Spleen (tissue), 11 donors: ENCODE results near the gene ISG20L2. TPM values are rescaled to one million over a fixed set of nuclear protein-coding genes. Genes with fewer than 3 reads are reported as not detected.

Source experiments
- DNase-seq: peaks from one replicate; pipeline ENCODE4 v3.0.0-alpha.2; 2020
- H3K27ac ChIP-seq, 8 donors: fragments of 200-600 bp; sonication (generic) in 7 of 8; 1 replicate in 4 of 8; 2 replicates in 4 of 8; pipeline versions ENCODE4 v1.5.0 to v1.8.0; 2016 to 2021; ENCODE audit warnings: inconsistent platforms in 4 of 8, mild to moderate bottlenecking in 4 of 8, moderate library complexity in 1 of 8
- H3K27me3 ChIP-seq, 7 donors: fragments of 200-600 bp; sonication (generic) in 6 of 7; replicated peaks in 1 of 7; 1 replicate in 4 of 7; 2 replicates in 3 of 7; pipeline versions ENCODE4 v1.5.0 to v1.8.0; 2016 to 2021; ENCODE audit warnings: inconsistent platforms in 3 of 7, mild to moderate bottlenecking in 1 of 7
- H3K36me3 ChIP-seq, 6 donors: fragments of 200-600 bp; sonication (generic) in 5 of 6; 1 replicate in 4 of 6; 2 replicates in 2 of 6; pipeline versions ENCODE4 v1.5.0 to v1.8.0; 2016 to 2021; ENCODE audit warnings: inconsistent platforms in 2 of 6
- H3K4me1 ChIP-seq, 6 donors: fragments of 200-600 bp; sonication (generic) in 5 of 6; 1 replicate in 3 of 6; 2 replicates in 3 of 6; pipeline versions ENCODE4 v1.5.0 to v1.8.0; 2016 to 2021; ENCODE audit warnings: inconsistent platforms in 3 of 6
- H3K4me3 ChIP-seq, 8 donors: fragments of 200-600 bp; sonication (generic) in 7 of 8; 1 replicate in 4 of 8; 2 replicates in 4 of 8; pipeline versions ENCODE4 v1.5.0 to v1.8.0; 2016 to 2021; ENCODE audit warnings: inconsistent platforms in 4 of 8, mild to moderate bottlenecking in 4 of 8, moderate library complexity in 2 of 8
- H3K9me3 ChIP-seq, 8 donors: fragments of 200-600 bp; sonication (generic) in 7 of 8; 1 replicate in 4 of 8; 2 replicates in 4 of 8; pipeline versions ENCODE4 v1.5.0 to v1.8.0; 2016 to 2021; ENCODE audit warnings: inconsistent platforms in 4 of 8
- POLR2A ChIP-seq, 3 donors: fragments of 450-650 bp; IDR thresholded peaks; one replicate each; pipeline ENCODE4 v1.5.1; 2017; ENCODE audit warnings: antibody characterized with exemption in 3 of 3, mild to moderate bottlenecking in 1 of 3
- POLR2AphosphoS5 ChIP-seq, 3 donors: sonication (generic); formaldehyde crosslinking; IDR thresholded peaks; one replicate each; pipeline ENCODE4 v1.5.1; 2017; ENCODE audit warnings: antibody characterized with exemption in 3 of 3
- WGBS, 5 donors: extraction: QIAGEN DNeasy Blood & Tissue Kit in 3 of 5; methylation state at CpG; one replicate each; pipeline versions ENCODE4 v1.1.5 to v1.1.7; 2013 to 2018; 5-methylcytosine and 5-hydroxymethylcytosine counted together
- intact Hi-C: fragments of 100-400 bp; cut with DNase I; formaldehyde crosslinking; loops from one replicate; pipeline ENCODE4 v1.15.0; 2023; ENCODE audit warnings: low total_unique reads
- polyA plus RNA-seq, 3 donors: library from polyadenylated mRNA; stranded (reverse); fragments of 200-250 nt; gene quantifications; one replicate each; pipeline ENCODE4 v1.2.1, GENCODE V29; 2013
- total RNA-seq, 7 donors: library from RNA; depleted of rRNA in 3 of 7; stranded (reverse); fragments of >200 nt in 3 of 7; fragmentation: NEBNext Ultra II Directional in 4 of 7; extraction: Animal tissue kit (Norgen Biotek cat#: 25700) in 4 of 7; gene quantifications; one replicate each; pipeline versions ENCODE4 v1.1.0 to v1.2.1, GENCODE V29; 2016 to 2021
- TF ChIP-seq, protein P1 (sequence below), 11 experiments: fragments of 200-600 bp in 7 of 11; fragments of 450-650 bp in 4 of 11; sonication (generic) in 4 of 11; IDR thresholded peaks in 8 of 11; conservative IDR thresholded peaks in 3 of 11; 1 replicate in 7 of 11; 2 replicates in 4 of 11; pipeline versions ENCODE4 v1.4.0 to v1.8.0; 2016 to 2021; ENCODE audit warnings: antibody characterized with exemption in 11 of 11, inconsistent platforms in 4 of 11, mild to moderate bottlenecking in 1 of 11
- donor health status: healthy with polysubstance abuse.
- donor health status: DM: no; HTN: no; CAD: no; lungs with moderate emphysema.
- donor health status: DM: no; HTN: no; CAD: no.
- donor health status: Bipolar disorder and iron deficiency.
- donor health status: healthy.
- donor health status: DM: no; HTN: no; CAD: no.
- donor health status: DM: yes; HTN: yes; CAD: no.

The ISG20L2 gene
- total and polyA plus RNA-seq, 10 donors: 6.6 to 46.7 (median 27.8) TPM

DNA sequence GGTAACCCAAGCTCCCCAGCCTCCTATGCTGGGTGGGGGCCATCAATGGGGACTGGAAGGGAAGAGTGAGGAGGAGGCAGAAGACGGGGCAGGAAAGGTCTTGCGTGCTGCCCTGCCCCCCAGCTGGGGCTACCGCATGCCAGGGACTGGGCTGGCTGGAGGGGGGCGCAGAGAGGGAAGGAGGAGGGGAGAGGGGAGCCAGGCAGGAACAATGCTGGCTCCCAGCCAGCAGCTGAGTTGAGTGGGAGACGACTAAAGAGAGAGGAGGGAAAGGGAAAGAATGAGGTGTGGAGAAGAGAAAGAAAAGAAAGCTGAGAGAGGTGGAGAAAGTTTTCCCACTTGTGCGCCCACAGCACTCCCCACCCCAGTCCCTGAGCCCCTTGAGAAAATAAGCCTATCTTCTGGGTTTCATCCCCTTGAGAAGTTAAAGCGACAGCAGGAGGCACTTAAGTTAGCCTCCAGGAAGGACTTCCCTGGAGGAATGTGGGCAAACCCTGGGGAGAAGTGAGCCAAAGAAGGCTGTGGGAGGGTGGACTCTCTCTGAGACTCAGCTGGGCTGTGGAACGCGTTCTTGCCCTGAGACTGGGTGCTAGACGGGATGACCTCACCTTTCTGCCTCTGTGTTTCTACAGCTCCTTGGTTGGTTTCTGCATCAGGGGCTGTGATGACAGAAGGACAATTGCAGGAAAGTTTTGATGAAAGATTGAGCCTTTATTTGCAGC, 38.5 kb downstream of the ISG20L2 start:
- H3K27me3 ChIP-seq: peaks cover 0 to 100% (median 42%) of the 10 kb centered on the region in 7 donors
- intact Hi-C loops: loop anchor here (2.0 kb wide), 1 partner anchor 37 kb away; no protein-coding TSS in a partner anchor
- H3K4me1 ChIP-seq: peaks cover 5 to 51% (median 33%) of the 10 kb centered on the region in 6 donors
- DNase-seq: no peak
- TF ChIP-seq, protein P1, sequence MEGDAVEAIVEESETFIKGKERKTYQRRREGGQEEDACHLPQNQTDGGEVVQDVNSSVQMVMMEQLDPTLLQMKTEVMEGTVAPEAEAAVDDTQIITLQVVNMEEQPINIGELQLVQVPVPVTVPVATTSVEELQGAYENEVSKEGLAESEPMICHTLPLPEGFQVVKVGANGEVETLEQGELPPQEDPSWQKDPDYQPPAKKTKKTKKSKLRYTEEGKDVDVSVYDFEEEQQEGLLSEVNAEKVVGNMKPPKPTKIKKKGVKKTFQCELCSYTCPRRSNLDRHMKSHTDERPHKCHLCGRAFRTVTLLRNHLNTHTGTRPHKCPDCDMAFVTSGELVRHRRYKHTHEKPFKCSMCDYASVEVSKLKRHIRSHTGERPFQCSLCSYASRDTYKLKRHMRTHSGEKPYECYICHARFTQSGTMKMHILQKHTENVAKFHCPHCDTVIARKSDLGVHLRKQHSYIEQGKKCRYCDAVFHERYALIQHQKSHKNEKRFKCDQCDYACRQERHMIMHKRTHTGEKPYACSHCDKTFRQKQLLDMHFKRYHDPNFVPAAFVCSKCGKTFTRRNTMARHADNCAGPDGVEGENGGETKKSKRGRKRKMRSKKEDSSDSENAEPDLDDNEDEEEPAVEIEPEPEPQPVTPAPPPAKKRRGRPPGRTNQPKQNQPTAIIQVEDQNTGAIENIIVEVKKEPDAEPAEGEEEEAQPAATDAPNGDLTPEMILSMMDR (IDR thresholded peaks at IDR 0.05 in 8 of 11, conservative IDR thresholded peaks at IDR 0.05 in 3 of 11): no peak
- TF ChIP-seq POLR2AphosphoS5 (IDR thresholded peaks at IDR 0.05) (no peak), POLR2A (IDR thresholded peaks at IDR 0.05) (no peak)
- no peak overlapping the region for H3K27ac ChIP-seq
- no peaks in the 10 kb centered on the region for H3K36me3 ChIP-seq
- no peak overlapping the region for H3K4me3 ChIP-seq
- no peaks in the 10 kb centered on the region for H3K9me3 ChIP-seq
- 24 to 29% (median 28%) methylated on average over 10 of the region's 10 CpGs for WGBS, 5 donors

DNA sequence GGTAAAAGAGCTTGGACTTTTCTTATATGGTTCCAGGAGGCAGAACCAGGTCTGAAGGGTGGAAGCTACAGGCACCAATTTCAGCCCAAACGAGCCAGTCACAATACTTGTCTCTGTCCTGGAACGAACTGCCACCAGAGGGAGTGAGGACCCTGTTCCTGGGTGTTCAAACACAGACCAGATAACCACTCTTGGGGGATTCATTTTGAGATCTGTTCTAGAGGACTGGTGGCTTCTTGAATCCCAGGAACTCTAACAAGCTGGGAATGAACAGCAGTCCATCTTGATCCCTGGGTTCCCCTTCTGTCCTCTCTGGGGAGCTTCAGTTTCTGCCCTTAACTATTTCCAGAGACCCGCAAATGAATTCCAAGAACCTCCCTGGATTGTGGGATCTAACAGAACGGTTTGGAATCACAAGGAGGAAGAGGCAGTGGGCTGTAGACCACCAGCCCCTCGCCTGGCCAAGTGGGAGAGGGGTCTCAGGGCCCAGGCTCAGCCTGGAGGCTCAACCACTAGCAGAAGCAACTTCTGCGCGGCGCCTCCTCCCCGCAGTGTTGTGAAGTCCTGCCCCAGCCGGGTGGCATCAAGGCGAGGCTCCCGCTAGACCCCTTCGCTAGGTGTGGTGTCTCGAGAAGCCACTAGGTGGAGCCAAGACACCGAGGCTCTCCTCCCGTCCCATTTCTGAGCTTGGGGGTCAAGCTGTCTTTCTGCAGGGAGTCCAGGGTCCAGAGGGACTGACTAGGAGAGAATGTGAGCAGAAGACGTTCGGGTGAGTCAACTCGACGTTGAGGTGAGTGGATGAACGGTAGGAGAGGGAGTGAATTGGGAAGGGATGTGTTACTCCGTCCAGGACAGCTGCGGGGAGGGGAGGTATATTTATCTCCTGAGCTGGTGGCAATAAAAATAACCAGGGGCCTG, 39.3 kb downstream of the ISG20L2 start:
- DNase-seq: peak; percentile 91
- H3K36me3 ChIP-seq: no peaks in the 10 kb centered on the region
- H3K4me3 ChIP-seq: peak overlapping the region in 1 of 8 donors; percentile 8
- H3K4me1 ChIP-seq: peaks cover 5 to 51% (median 33%) of the 10 kb centered on the region in 6 donors
- peaks cover 0 to 99% (median 47%) of the 10 kb centered on the region in 7 donors for H3K27me3 ChIP-seq
- H3K27ac ChIP-seq: no peak overlapping the region
- TF ChIP-seq, protein P1 (IDR thresholded peaks at IDR 0.05 in 8 of 11, conservative IDR thresholded peaks at IDR 0.05 in 3 of 11): peak; percentile 88 to 97 (median 91)
- TF ChIP-seq POLR2AphosphoS5 (IDR thresholded peaks at IDR 0.05) (peak; percentile 9 to 44 (median 33)), POLR2A (IDR thresholded peaks at IDR 0.05) (no peak)
- intact Hi-C loops: loop anchor here (2.0 kb wide), 1 partner anchor 38 kb away; no protein-coding TSS in a partner anchor
- no peaks in the 10 kb centered on the region for H3K9me3 ChIP-seq
- WGBS, 5 donors: 2 to 4% (median 2%) methylated on average over 17 to 23 of the region's 23 CpGs

DNA sequence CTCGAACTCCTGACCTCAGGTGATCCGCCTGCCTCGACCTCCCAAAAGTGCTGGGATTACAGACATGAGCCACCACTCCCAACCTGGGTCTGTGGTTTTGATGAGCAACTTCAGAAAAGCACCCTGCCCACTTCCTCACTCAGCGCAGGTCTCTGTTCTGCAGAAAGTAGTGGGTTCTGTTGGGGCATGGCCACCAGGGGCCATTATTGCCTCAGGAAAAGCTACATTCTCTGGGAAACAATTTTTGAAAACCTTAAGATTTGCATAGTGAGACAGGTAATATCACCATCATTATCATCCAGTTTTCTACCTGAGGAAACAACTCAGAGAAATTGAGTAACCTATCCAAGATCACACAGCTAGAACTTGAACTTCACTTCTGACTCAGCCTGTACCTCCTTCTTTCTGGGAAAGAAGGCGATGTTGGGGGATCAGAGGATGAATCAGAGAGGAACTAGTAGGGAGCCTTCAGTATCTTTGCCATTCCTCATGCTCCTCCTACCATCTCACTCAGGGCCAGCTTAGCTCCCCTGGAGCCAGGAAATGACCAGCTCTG, 44.3 kb downstream of the ISG20L2 start:
- H3K27ac ChIP-seq: no peak overlapping the region
- no peaks in the 10 kb centered on the region for H3K9me3 ChIP-seq
- no peaks in the 10 kb centered on the region for H3K36me3 ChIP-seq
- TF ChIP-seq POLR2AphosphoS5 (IDR thresholded peaks at IDR 0.05): no peak
- TF ChIP-seq POLR2A (IDR thresholded peaks at IDR 0.05): no peak
- TF ChIP-seq, protein P1 (IDR thresholded peaks at IDR 0.05 in 8 of 11, conservative IDR thresholded peaks at IDR 0.05 in 3 of 11): no peak
- DNase-seq: no peak
- no peak overlapping the region for H3K4me3 ChIP-seq
- intact Hi-C loops: no loop called here
- WGBS, 5 donors: 47 to 58% (median 57%) methylated on average over 5 of the region's 5 CpGs
- peaks cover 0 to 87% (median 9%) of the 10 kb centered on the region in 7 donors for H3K27me3 ChIP-seq
- peaks cover 0 to 13% (median 3%) of the 10 kb centered on the region in 6 donors for H3K4me1 ChIP-seq
